Esophagus muscularis mucosa (tissue), 4 donors: ENCODE measurements around the gene LSM14B.

Experiments
- CTCF ChIP-seq, 3 experiments: fragments of 200-600 bp in 2 of 3; fragments of 450-650 bp in 1 of 3; sonication (generic) in 2 of 3; IDR thresholded peaks; one replicate each; pipeline ENCODE4 v1.5.1; 2017 to 2019; ENCODE audit warnings: antibody characterized with exemption in 3 of 3, mild to moderate bottlenecking in 2 of 3, moderate library complexity in 1 of 3
- EP300 ChIP-seq: sonication (generic); formaldehyde crosslinking; IDR thresholded peaks from one replicate; pipeline ENCODE4 v1.6.1; 2017; ENCODE audit warnings: antibody characterized with exemption
- POLR2A ChIP-seq: fragments of 450-650 bp; IDR thresholded peaks from one replicate; pipeline ENCODE4 v1.6.1; 2017; ENCODE audit warnings: antibody characterized with exemption, moderate library complexity, mild to moderate bottlenecking, low read depth
- POLR2AphosphoS5 ChIP-seq, 2 donors: sonication (generic); formaldehyde crosslinking; IDR thresholded peaks; one replicate each; pipeline ENCODE4 v1.6.1; 2017; ENCODE audit warnings: antibody characterized with exemption in 2 of 2

DNA sequence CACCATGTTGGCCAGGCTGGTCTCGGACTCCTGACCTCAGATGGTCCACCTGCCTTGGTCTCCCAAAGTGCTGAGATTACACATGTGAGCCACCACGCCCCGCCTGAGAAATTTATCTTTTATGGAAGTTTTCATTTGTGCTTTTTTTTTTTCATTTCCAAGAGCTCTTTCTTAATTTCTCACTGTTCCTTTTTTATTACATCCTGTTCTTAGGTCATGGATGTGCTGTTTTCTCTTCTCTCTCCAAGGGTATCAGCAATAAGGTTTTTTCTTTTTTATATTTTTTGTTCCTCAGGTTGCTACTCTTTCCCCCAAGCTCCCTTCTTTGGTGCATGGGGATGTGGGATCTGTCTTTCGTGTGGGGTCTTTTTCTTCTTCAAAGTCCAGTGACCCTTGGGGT, 21.2 kb upstream of the LSM14B start:
- no peak for TF ChIP-seq POLR2A
- no peak for TF ChIP-seq CTCF (IDR thresholded peaks at IDR 0.05)
- TF ChIP-seq POLR2AphosphoS5 (IDR thresholded peaks at IDR 0.05), result no peak
- no peak for TF ChIP-seq EP300
